ENCODE results near the gene TMEM255B. TPM values are rescaled to one million over a fixed set of nuclear protein-coding genes. Genes with fewer than 3 reads are reported as not detected.

TMEM255B gene
- total and polyA plus RNA-seq, 9 donors, result 0.60 to 18.6 (median 7.9) TPM

- intact Hi-C loops (cut with DNase I), result loop anchor here (2.0 to 5.0 kb wide), 4 partner anchors 45 to 409 kb away; no protein-coding TSS in a partner anchor
- Histone ChIP-seq H3K4me1 (ENCODE audit: insufficient read depth) (peaks cover 25% of the 10 kb centered on the region), H3K9me3 (no peaks in the 10 kb centered on the region), H3K36me3 (no peaks in the 10 kb centered on the region), H3K27ac (no peak overlapping the region), H3K4me3 (no peak overlapping the region), H3K27me3 (no peaks in the 10 kb centered on the region)
- no peak for DNase-seq
- TF ChIP-seq EP300 (IDR thresholded peaks at IDR 0.05) (no peak), POLR2A (IDR thresholded peaks at IDR 0.05) (no peak), CTCF (IDR thresholded peaks at IDR 0.05) (no peak)
- 90 to 92% (median 92%) methylated on average over 45 to 60 of the region's 60 CpGs for WGBS, 3 donors
Observed at GRCh38 chr13:113817860-113818691, 59.0 kb downstream of the TMEM255B start.

DNA sequence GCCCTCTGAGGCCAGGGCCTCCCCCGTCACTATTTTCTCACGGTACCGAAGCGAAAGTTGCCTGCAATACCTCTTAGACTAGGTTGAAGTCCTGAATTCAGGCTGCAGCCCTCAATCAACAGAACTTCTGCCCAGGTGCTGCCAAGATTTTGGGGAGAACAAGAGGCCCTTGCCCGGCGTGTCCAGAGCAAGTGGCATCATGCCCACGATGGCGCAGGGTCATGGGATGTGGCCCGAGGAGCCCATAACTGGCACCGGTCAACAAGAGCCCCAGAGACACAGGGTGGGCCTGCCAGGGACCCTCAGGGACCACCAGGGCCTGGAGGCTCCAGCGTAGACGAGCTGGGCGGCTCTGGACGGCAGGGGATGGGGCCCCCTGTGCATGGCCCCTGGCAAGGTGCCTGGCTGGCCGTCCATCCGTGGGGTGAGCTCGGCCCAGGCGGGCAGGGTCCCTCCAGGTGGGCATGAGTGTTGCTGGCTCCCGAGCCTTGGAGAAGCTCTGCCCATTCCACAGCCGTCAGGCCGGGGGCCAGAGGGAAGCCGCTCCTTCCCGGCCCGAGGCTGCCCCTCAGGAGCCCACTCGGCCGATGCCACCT, 59.8 kb downstream of the TMEM255B start:
- WGBS, 3 donors, result 91 to 95% (median 93%) methylated on average over 26 of the region's 26 CpGs
- no peaks in the 10 kb centered on the region for H3K9me3 ChIP-seq
- H3K4me1 ChIP-seq (ENCODE audit: insufficient read depth), result peaks cover 21% of the 10 kb centered on the region
- no peaks in the 10 kb centered on the region for H3K27me3 ChIP-seq
- intact Hi-C loops (cut with DNase I), result loop anchor here in 3 of 4 donors (2.0 to 5.0 kb wide), 4 partner anchors 44 to 409 kb away; no protein-coding TSS in a partner anchor
- peak in 1 of 5 donors; percentile 42 for DNase-seq
- no peaks in the 10 kb centered on the region for H3K36me3 ChIP-seq
- no peak overlapping the region for H3K27ac ChIP-seq
- TF ChIP-seq EP300 (IDR thresholded peaks at IDR 0.05) (no peak), CTCF (IDR thresholded peaks at IDR 0.05) (no peak), POLR2A (IDR thresholded peaks at IDR 0.05) (no peak)
- H3K4me3 ChIP-seq, result no peak overlapping the region

- 91 to 94% (median 92%) methylated on average over 12 to 13 of the region's 13 CpGs for WGBS, 3 donors
- intact Hi-C loops (cut with DNase I), result loop anchor here in 3 of 4 donors (2.0 to 5.0 kb wide), 4 partner anchors 43 to 408 kb away; no protein-coding TSS in a partner anchor
Observed at GRCh38 chr13:113819341-113819730, 60.3 kb downstream of the TMEM255B start.

More at GRCh38 chr13:113819341-113819730, 60.3 kb downstream of the TMEM255B start:
- no peaks in the 10 kb centered on the region for H3K27me3 ChIP-seq
- no peaks in the 10 kb centered on the region for H3K36me3 ChIP-seq
- H3K4me3 ChIP-seq, result no peak overlapping the region
- H3K4me1 ChIP-seq (ENCODE audit: insufficient read depth), result peaks cover 17% of the 10 kb centered on the region
- no peaks in the 10 kb centered on the region for H3K9me3 ChIP-seq
- TF ChIP-seq POLR2A (IDR thresholded peaks at IDR 0.05) (no peak), CTCF (IDR thresholded peaks at IDR 0.05) (no peak), EP300 (IDR thresholded peaks at IDR 0.05) (no peak)
- DNase-seq, result no peak
- H3K27ac ChIP-seq, result no peak overlapping the region
